GM12875 (cell line): Measurements from ENCODE around the gene ACAA1.

Experiments
- H3K4me3 ChIP-seq: one replicate; pipeline ENCODE4 v1.5.1; 2011; ENCODE audit warnings: low read depth, low read length, control low read depth
- CTCF ChIP-seq: IDR thresholded peaks from 2 replicates; pipeline ENCODE4 v1.5.1; 2011; ENCODE audit warnings: low read depth, mild to moderate bottlenecking, control low read depth, inconsistent platforms, low read length, moderate library complexity, borderline replicate concordance; ENCODE audit not compliant: insufficient read depth

ACAA1 gene

GRCh38 chr3:38133557-38134405, 3.1 kb downstream of the ACAA1 start:
- no peak overlapping the region for H3K4me3 ChIP-seq

GRCh38 chr3:38133209-38133556, 3.7 kb downstream of the ACAA1 start:
- no peak for TF ChIP-seq CTCF
- no peak overlapping the region for H3K4me3 ChIP-seq

More at GRCh38 chr3:38133557-38134405, 3.1 kb downstream of the ACAA1 start:
- no peak for TF ChIP-seq CTCF

- H3K4me3 ChIP-seq: no peak overlapping the region
- peak; percentile 69 for TF ChIP-seq CTCF
Observed at GRCh38 chr3:38131621-38132369, 5.1 kb downstream of the ACAA1 start.

GRCh38 chr3:38130631-38131065, 6.3 kb downstream of the ACAA1 start:
- no peak for TF ChIP-seq CTCF
- H3K4me3 ChIP-seq: no peak overlapping the region

- TF ChIP-seq CTCF: no peak
- no peak overlapping the region for H3K4me3 ChIP-seq
Observed at GRCh38 chr3:38129058-38129457, 7.9 kb downstream of the ACAA1 start.

- no peak for TF ChIP-seq CTCF
Observed at GRCh38 chr3:38128303-38128655, 8.6 kb downstream of the ACAA1 start.

More at GRCh38 chr3:38128303-38128655, 8.6 kb downstream of the ACAA1 start:
- no peak overlapping the region for H3K4me3 ChIP-seq
